ENCODE measurements around the gene CA10. TPM values are rescaled to one million over a fixed set of nuclear protein-coding genes. Genes with fewer than 3 reads are reported as not detected.

CA10 gene
- total and polyA plus RNA-seq, 2 of the 4 experiments (the other 2 are of a cell fraction), result not detected

GRCh38 chr17:51724043-51724580 is 434.4 kb downstream of the CA10 start:
- no peak overlapping the region for H2BK120ac ChIP-seq (ENCODE audit: low read depth, low read length)
- H3K27ac ChIP-seq (ENCODE audit: insufficient read depth, low read length), result no peak overlapping the region
- H3K9me3 ChIP-seq (ENCODE audit: control insufficient read depth, insufficient read depth, low read length), result peaks cover 8% of the 10 kb centered on the region
- no peaks in the 10 kb centered on the region for H3K4me1 ChIP-seq (ENCODE audit: control insufficient read depth, insufficient read depth, low read length)
- H3K4me2 ChIP-seq (ENCODE audit: low read depth, low read length), result no peak overlapping the region
- no peak overlapping the region for H3K56ac ChIP-seq (ENCODE audit: extremely low read depth, insufficient read depth, low read length)
- no peak for ATAC-seq (ENCODE audit: low read depth)
- DNase-seq, result no peak
- no peak overlapping the region for H3K4me3 ChIP-seq (ENCODE audit: insufficient read depth, low read depth, low read length)
- H2AK9ac ChIP-seq (replicated peaks; ENCODE audit: low read depth, low read length, poor library complexity), result no peak overlapping the region
- H3K14ac ChIP-seq (replicated peaks; ENCODE audit: low read depth, low read length), result no peak overlapping the region
- H4K8ac ChIP-seq (ENCODE audit: low read depth in 2 of 2, low read length in 2 of 2), result no peak overlapping the region
- no peak overlapping the region for H2BK5ac ChIP-seq (ENCODE audit: low read depth, low read length, poor library complexity, severe bottlenecking)
- no peak overlapping the region for H2AFZ ChIP-seq (replicated peaks; ENCODE audit: low read length, poor library complexity)
- no peak overlapping the region for H3K23ac ChIP-seq (ENCODE audit: low read depth, low read length)
- no peaks in the 10 kb centered on the region for H3K9me1 ChIP-seq (ENCODE audit: insufficient read depth, low read length)
- CTCF ChIA-PET, result no interaction called here
- no CpG with 5 or more reads among the region's 1 CpG for WGBS, 2 experiments (ENCODE audit: extremely low coverage in 2 of 2, insufficient read length in 1 of 2)
- no peak for TF ChIP-seq RCOR1 (IDR thresholded peaks at IDR 0.05; ENCODE audit: insufficient replicate concordance, low read length)
- TF ChIP-seq RFX5 (IDR thresholded peaks at IDR 0.05; ENCODE audit: low read depth, low read length), result no peak
- TF ChIP-seq POLR2A (IDR thresholded peaks at IDR 0.05; ENCODE audit: low read depth, low read length), result no peak
- TF ChIP-seq RAD21 (IDR thresholded peaks at IDR 0.05; ENCODE audit: low read length), result no peak
- no peak for TF ChIP-seq USF2 (IDR thresholded peaks at IDR 0.05; ENCODE audit: low read depth, low read length)
- no peak for TF ChIP-seq CTCF (conservative IDR thresholded peaks at IDR 0.05; ENCODE audit: low read depth, low read length)
- no peak for TF ChIP-seq BHLHE40 (IDR thresholded peaks at IDR 0.05; ENCODE audit: low read depth, low read length)
- TF ChIP-seq ELK1 (IDR thresholded peaks at IDR 0.05; ENCODE audit: borderline replicate concordance, low read depth, low read length), result no peak
- no peak for TF ChIP-seq FOS (IDR thresholded peaks at IDR 0.05; ENCODE audit: low read depth, low read length)
- TF ChIP-seq CHD1 (IDR thresholded peaks at IDR 0.05; ENCODE audit: low read depth, low read length), result no peak
- no peak for TF ChIP-seq SMC3 (IDR thresholded peaks at IDR 0.05; ENCODE audit: low read depth, low read length)
- no peak for TF ChIP-seq NFE2L2 (IDR thresholded peaks at IDR 0.05; ENCODE audit: low read depth, low read length)
- TF ChIP-seq MAZ (IDR thresholded peaks at IDR 0.05; ENCODE audit: borderline replicate concordance, low read depth, low read length), result no peak
- no peak for TF ChIP-seq MXI1 (IDR thresholded peaks at IDR 0.05; ENCODE audit: borderline replicate concordance, low read depth, low read length)
- no peak for TF ChIP-seq MAFK (IDR thresholded peaks at IDR 0.05; ENCODE audit: low read depth, low read length)
- TF ChIP-seq CEBPB (IDR thresholded peaks at IDR 0.05; ENCODE audit: low read depth, low read length), result no peak
- POLR2A ChIA-PET (ENCODE audit: unreplicated experiment), result no interaction called here
- in situ Hi-C loops (cut with MboI; ENCODE audit: low sequenced_read_pairs) (no loop called here), dilution Hi-C loops (cut with HindIII; ENCODE audit: low sequenced_read_pairs, unreplicated experiment) (no loop called here), intact Hi-C loops (cut with micrococcal nuclease) (no loop called here)
- no peak overlapping the region for H3K4ac ChIP-seq (ENCODE audit: low read depth, low read length)
- no peak overlapping the region for H4K5ac ChIP-seq (ENCODE audit: low read depth, low read length)
- no peaks in the 10 kb centered on the region for H3K79me1 ChIP-seq (ENCODE audit: low read depth in 1 of 2, low read length in 2 of 2)
- no peak overlapping the region for H4K91ac ChIP-seq (ENCODE audit: insufficient read depth, low read depth, low read length)
- H4K20me1 ChIP-seq (ENCODE audit: insufficient read depth, low read length), result no peaks in the 10 kb centered on the region
- H2BK20ac ChIP-seq (ENCODE audit: low read depth, low read length), result no peak overlapping the region
- no TSS peak for BruUV-seq (replicated peaks)
- H3K36me3 ChIP-seq (ENCODE audit: control insufficient read depth, insufficient read depth, low read length), result no peaks in the 10 kb centered on the region
- no peak overlapping the region for H2AK5ac ChIP-seq (ENCODE audit: low read depth, low read length)
- no peak overlapping the region for H3K18ac ChIP-seq (ENCODE audit: low read depth, low read length)
- no peaks in the 10 kb centered on the region for H3K27me3 ChIP-seq (ENCODE audit: control insufficient read depth, insufficient read depth, low read length)
- no peak overlapping the region for H3K9ac ChIP-seq (ENCODE audit: low read depth, low read length)
- no peak overlapping the region for H2BK15ac ChIP-seq (ENCODE audit: low read depth, low read length)
